Skin of body (tissue), 2 donors: Measurements from ENCODE around the gene SERPINA3. TPM values are rescaled to one million over a fixed set of nuclear protein-coding genes. Genes with fewer than 3 reads are reported as not detected.

Experiments
- DNase-seq: peaks from one replicate; lab custom pipeline; 2025; lab: John Stamatoyannopoulos, UW
- total RNA-seq: library from RNA; depleted of rRNA; stranded (reverse); fragments of >200 nt; gene quantifications from one replicate; pipeline ENCODE4 v1.2.3, GENCODE V29; 2014

The SERPINA3 gene
- total RNA-seq, 1 donor from 2014 or later = 14.0 TPM

- no peak for DNase-seq
Measured at GRCh38 chr14:94612580-94613554, 676 bp downstream of the SERPINA3 start.

DNA sequence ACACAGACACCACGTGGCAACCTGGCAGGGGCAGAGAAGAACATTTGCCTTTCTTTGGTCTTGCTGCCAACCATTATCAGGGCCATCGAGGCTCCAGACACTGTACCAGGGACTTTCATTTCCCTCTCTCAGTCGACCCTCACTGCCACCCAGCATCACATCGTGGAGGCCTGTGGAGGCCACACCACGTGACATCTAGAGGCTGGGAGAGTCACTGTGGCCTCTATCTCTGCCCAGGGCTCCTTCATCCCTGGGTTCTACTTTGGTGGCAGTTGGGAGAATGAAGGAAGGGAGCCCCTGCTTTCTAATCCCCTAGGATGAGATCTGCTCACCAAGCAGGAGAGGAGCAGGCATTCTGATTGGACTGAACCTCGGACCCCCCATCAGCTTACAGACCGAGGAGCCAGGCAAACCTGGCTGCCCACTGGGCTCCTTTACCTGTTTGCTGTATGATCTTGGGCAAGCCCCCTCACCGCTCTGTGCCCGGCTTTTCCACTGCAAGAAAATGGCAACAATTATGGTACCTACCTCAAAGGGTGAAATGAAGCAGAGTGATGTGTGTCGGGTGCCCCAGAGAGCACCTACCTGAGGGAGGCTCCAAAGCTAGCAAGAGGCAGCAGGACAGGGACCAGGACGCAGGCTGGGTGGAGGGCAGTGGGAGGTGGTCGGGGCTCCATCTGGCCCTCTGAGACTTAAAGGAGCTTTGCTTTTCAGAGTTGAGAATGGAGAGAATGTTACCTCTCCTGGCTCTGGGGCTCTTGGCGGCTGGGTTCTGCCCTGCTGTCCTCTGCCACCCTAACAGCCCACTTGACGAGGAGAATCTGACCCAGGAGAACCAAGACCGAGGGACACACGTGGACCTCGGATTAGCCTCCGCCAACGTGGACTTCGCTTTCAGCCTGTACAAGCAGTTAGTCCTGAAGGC, 1.8 kb downstream of the SERPINA3 start:
- DNase-seq = no peak

GRCh38 chr14:94614802-94615201, 2.6 kb downstream of the SERPINA3 start:
- no peak for DNase-seq

GRCh38 chr14:94615254-94615653, 3.1 kb downstream of the SERPINA3 start:
- DNase-seq = no peak

- no peak for DNase-seq
Measured at GRCh38 chr14:94615823-94616570, 3.8 kb downstream of the SERPINA3 start.

- DNase-seq = no peak
Measured at GRCh38 chr14:94617366-94617941, 5.3 kb downstream of the SERPINA3 start.

DNA sequence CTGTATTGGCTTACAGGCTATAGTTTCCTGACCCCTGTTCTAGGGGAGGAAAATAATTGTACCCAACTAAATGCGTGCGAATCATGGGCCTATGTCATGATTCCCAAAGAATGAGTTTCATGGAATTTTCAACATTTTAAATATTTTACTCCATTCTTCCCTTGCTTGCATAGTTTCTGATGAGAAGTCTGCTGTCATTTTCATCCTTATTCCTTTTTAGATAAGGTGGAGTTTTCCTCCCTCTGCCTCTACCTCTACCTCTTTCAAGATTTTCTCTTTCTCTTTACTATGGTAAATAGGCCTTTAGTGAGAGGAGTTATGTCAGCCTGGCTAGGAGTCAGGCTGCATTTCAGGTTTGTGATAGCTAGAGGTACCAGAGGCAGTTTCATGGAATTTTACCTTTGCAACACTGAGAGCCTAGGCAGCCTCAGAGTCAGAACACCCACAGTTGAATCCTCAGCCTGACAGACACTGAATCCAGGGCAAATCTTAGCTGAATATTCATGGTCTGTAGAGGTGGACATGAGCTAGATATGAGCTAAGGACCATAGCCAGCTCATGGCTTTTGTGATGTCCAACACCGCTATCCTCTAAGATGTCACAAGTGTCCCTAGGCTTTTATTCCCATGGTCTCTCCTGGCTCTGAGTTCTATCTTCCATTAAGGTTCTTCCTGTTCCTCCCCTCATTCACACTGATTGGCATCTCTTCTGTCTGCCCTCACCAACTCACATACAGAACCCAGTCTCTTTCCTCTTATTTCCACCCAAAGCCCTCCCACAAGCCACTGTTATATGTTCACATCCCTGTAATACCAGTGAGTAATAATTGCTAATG, 6.0 kb downstream of the SERPINA3 start:
- no peak for DNase-seq

DNA sequence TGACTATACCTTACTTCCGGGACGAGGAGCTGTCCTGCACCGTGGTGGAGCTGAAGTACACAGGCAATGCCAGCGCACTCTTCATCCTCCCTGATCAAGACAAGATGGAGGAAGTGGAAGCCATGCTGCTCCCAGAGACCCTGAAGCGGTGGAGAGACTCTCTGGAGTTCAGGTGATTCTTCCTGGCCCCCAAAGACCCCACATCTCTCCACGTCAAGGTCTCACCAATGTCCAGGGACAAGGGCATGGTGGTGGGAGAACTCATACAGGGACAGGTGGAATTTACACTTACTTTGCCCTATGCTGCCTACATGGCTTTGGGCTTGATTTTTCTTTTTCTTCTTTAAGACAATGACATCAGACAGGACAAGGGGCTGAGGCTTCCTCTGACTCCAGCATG, 7.1 kb downstream of the SERPINA3 start:
- DNase-seq = no peak

- DNase-seq = no peak
Measured at GRCh38 chr14:94620597-94620996, 8.4 kb downstream of the SERPINA3 start.

- no peak for DNase-seq
Measured at GRCh38 chr14:94621358-94622134, 9.4 kb downstream of the SERPINA3 start.

DNA sequence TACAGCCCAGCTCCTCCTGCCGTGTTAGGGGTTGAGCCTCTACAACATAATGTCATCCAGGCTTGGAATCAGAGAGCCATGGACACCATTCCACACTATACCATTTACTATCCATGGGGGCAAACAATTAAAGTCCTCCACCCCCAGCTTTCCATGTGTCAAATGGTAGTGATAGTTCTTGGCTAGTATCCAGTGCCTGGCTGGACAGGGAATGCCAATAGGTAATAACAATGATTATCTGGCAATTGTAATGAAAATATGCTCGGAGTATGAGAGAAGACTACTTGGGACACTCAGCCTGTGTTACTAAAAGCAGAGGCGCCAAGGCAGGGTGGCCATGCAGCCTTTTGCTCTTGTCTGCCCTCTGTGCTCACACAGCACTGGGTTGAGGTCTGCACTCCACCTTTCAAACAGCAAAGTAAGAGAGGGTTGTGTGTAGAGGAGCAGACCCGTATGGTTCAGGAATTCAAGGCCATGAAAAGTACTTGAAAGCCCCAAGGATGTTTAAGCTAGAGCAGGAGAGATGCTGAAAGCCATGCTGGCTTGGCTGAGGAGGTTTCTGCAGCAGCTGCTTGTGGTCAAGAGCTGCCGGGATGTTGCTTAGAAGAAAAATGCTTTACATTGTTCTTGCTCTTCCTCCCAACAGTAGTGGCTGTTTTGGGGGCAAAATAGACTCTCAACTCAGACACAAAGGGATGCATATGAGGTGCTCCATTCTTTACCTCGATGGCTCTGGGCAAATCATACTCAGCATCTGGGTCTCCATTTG, 10.6 kb downstream of the SERPINA3 start:
- DNase-seq = no peak

- DNase-seq = no peak
Measured at GRCh38 chr14:94623422-94623809, 11.2 kb downstream of the SERPINA3 start.

DNA sequence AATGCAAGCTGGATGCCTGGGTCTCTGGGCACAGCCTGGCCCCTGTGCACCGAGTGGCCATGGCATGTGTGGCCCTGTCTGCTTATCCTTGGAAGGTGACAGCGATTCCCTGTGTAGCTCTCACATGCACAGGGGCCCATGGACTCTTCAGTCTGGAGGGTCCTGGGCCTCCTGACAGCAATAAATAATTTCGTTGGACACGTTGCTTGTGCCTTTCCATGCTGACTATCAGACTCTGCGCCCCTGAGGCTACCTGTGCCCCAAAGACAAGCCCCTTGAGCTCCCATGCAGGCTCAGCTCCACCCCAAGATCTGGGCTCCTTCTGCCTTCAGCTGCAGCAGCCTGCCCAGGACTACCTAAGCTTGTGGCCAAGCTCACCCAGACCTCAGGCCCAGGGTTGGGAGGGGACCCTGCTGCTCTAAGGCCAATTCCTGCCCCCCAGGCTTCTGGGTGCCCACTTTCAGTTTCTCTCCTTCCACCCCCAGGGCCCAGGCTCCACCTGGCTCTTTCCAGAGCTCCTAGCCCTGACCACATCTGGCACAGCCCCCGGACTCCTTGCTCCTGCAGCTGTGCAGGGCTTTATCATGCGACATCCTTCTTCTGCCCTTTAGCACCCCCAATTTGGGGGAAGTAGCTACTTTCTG, 11.8 kb downstream of the SERPINA3 start:
- no peak for DNase-seq

DNA sequence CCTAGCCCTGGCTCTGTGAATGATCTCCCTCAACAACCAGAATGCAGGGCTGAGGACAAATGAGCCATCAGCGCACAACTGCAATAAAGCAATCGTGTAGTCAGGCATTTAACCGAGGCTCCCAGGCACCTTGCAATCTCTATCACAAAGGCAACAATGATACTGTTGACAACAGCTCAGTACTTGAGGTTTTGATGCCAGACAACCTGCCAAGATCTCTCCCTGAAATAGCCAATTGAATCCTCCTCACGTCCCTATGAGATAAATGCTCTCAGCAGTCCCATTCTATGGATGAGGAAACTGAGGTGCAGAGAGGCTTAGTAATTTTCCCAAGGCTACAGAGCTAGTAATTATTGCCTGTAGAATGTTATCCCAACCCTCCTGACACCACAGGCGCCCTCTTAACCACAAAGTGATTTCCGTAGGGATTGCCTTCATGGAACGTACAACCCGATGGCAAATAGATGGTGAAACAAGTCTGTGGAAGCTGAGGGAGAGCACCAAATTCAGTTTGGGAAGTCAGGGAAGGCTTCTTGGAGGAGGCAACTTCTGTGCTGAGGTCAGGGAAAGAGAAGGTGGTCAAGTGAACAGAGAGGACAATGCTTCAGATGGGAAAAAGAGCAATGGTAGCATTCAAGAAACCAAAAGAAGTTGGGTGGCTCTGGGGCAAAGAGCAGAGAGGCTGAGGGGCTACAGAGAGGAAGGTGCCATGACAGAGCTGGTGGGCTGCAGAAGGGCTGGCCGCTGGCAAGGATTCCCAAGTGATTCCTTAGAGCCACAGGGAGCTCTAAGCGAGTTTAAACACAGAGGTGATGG, 12.6 kb downstream of the SERPINA3 start:
- DNase-seq = no peak

- no peak for DNase-seq
Measured at GRCh38 chr14:94625353-94625635, 13.1 kb downstream of the SERPINA3 start.

- DNase-seq = no peak
Measured at GRCh38 chr14:94628578-94628977, 16.4 kb downstream of the SERPINA3 start.

DNA sequence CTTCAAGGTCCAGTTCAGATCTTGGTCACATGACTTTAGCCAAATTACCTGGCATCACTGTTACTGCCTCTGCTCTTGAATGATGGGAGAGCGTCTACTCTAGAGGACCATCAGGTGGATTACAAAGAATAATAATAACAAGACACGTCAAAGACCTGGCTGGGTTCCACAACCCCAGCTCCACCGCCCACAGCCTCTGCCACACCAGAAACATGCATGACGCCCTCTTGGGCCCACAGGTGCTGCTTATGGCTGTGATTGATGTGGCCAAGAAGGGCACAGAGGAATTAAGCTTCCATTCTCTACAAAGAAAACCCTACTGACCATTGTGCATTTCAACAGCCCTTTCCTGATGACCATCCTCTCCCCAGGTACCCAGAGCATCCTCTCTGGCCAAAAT, 18.2 kb downstream of the SERPINA3 start:
- DNase-seq = no peak
